HepG2 (cell line): ENCODE results near the gene MUL1. TPM values are rescaled to one million over a fixed set of nuclear protein-coding genes. Genes with fewer than 3 reads are reported as not detected.

Experiments used
- CBX1 ChIP-seq: IDR thresholded peaks from one replicate; pipeline ENCODE4 v1.6.1; 2016; ENCODE audit warnings: antibody characterized with exemption, low read depth
- CCDC6 ChIP-seq: sonication (generic); formaldehyde crosslinking; IDR thresholded peaks from 2 replicates; pipeline ENCODE4 v1.8.1; 2022; ENCODE audit warnings: mild to moderate bottlenecking, missing genetic modification reagents, moderate library complexity
- ELF4 ChIP-seq: sonication (generic); formaldehyde crosslinking; IDR thresholded peaks from 2 replicates; pipeline ENCODE4 v1.5.0; 2020; ENCODE audit warnings: missing genetic modification reagents, mild to moderate bottlenecking, moderate library complexity, borderline replicate concordance
- ETS1 ChIP-seq: sonication (generic); formaldehyde crosslinking; IDR thresholded peaks from 2 replicates; pipeline ENCODE4 v1.4.0; 2020; ENCODE audit warnings: missing genetic modification reagents
- KMT2B ChIP-seq: IDR thresholded peaks from 2 replicates; pipeline ENCODE4 v1.6.1; 2016; ENCODE audit warnings: missing genetic modification reagents, missing compliant biosample characterization
- MAFF ChIP-seq: IDR thresholded peaks from 2 replicates; pipeline ENCODE4 v1.6.1; 2011; ENCODE audit warnings: low read depth, low read length, improper control_type of control experiment
- PRDM10 ChIP-seq: sonication (generic); formaldehyde crosslinking; IDR thresholded peaks from 2 replicates; pipeline ENCODE4 v1.4.0; 2020; ENCODE audit warnings: low read depth, missing genetic modification reagents
- TBL1XR1 ChIP-seq: fragments of 150-350 bp; IDR thresholded peaks from 2 replicates; pipeline ENCODE4 v1.6.1; 2014; ENCODE audit warnings: borderline replicate concordance, low read length; ENCODE audit not compliant: partially characterized antibody
- ZBTB1 ChIP-seq: sonication (generic); formaldehyde crosslinking; IDR thresholded peaks from 2 replicates; pipeline ENCODE4 v1.4.0; 2020; ENCODE audit warnings: missing genetic modification reagents, borderline replicate concordance
- ZFAT ChIP-seq: sonication (generic); formaldehyde crosslinking; conservative IDR thresholded peaks from 2 replicates; pipeline ENCODE4 v1.8.1; 2023; ENCODE audit warnings: missing genetic modification reagents, inconsistent platforms
- ZFY ChIP-seq: sonication (generic); formaldehyde crosslinking; IDR thresholded peaks from 2 replicates; pipeline ENCODE4 v1.4.0; 2020; ENCODE audit warnings: missing genetic modification reagents
- ZNF709 ChIP-seq: sonication (generic); formaldehyde crosslinking; IDR thresholded peaks from 2 replicates; pipeline ENCODE4 v1.5.0; 2020; ENCODE audit warnings: mild to moderate bottlenecking, missing genetic modification reagents
- ZNF772 ChIP-seq: sonication (generic); formaldehyde crosslinking; IDR thresholded peaks from 2 replicates; pipeline ENCODE4 v1.5.0; 2020; ENCODE audit warnings: mild to moderate bottlenecking, missing genetic modification reagents
- ZNF776 ChIP-seq: sonication (generic); formaldehyde crosslinking; IDR thresholded peaks from 2 replicates; pipeline ENCODE4 v1.4.0; 2020; ENCODE audit warnings: mild to moderate bottlenecking, missing genetic modification reagents
- polyA plus RNA-seq, 8 experiments: library from polyadenylated mRNA; depleted of rRNA in 3 of 8; stranded (reverse) in 7 of 8; unstranded in 1 of 8; fragments of >200 nt; fragmentation: Illumina TruSeq in 4 of 8; extraction: Trizol in 4 of 8; gene quantifications; 2 replicates each; pipeline versions ENCODE4 v1.2.1 to v1.2.3, GENCODE V29; 2011 to 2016; ENCODE audit warnings: low read depth in 4 of 8, missing spikeins in 1 of 8, mixed read lengths in 1 of 8; ENCODE audit not compliant: insufficient read depth in 1 of 8
- total RNA-seq, 5 experiments: library from RNA; depleted of rRNA; stranded (reverse); fragments of >200 nt; fragmentation: Illumina TruSeq; extraction: Trizol; gene quantifications; 2 replicates each; pipeline ENCODE4 v1.2.3, GENCODE V29; 2016; ENCODE audit warnings: low read depth in 1 of 5
- TF ChIP-seq, protein P1 (sequence below): sonication (generic); formaldehyde crosslinking; IDR thresholded peaks from 2 replicates; pipeline ENCODE4 v1.4.0; 2020; ENCODE audit warnings: missing genetic modification reagents, borderline replicate concordance
- TF ChIP-seq, protein P2 (sequence below): sonication (generic); formaldehyde crosslinking; IDR thresholded peaks from 2 replicates; pipeline ENCODE4 v1.9.0; 2021; ENCODE audit warnings: missing genetic modification reagents, borderline replicate concordance
- TF ChIP-seq, protein P3 (sequence below): sonication (generic); formaldehyde crosslinking; conservative IDR thresholded peaks from 2 replicates; pipeline ENCODE4 v1.4.0; 2020; ENCODE audit warnings: missing genetic modification reagents

Gene MUL1
- total and polyA plus RNA-seq, 2 of the 13 experiments (the other 11 are each of a cell fraction or from before 2014, with no cell fraction given), result 21.5 to 26.5 TPM

DNA sequence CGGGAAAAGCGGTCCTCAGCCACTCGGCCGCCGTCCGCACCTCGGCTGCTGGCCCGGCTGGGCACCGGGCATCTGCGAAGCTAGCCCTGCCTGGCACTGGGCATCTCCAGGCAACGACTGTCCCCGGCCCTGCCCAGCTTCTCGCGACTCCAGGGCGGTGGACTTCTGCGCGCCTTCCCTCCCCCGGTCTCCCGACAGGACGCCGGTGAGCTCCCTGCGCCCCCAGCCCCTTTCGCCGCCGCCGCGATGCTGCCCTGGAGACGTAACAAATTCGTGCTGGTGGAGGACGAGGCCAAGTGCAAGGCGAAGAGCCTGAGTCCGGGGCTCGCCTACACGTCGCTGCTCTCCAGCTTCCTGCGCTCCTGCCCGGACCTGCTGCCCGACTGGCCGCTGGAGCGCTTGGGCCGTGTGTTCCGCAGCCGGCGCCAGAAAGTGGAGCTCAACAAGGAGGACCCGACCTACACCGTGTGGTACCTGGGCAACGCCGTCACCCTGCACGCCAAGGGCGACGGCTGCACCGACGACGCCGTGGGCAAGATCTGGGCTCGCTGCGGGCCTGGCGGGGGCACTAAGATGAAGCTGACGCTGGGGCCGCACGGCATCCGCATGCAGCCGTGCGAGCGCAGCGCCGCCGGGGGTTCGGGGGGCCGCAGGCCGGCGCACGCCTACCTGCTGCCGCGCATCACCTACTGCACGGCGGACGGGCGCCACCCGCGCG, 44.9 kb upstream of the MUL1 start (continued):
- TF ChIP-seq ZFY (no peak), ZNF776 (CRISPR knock-in tag) (0 out of 2 replicates have a peak, but pooled peaks have one; percentile 53), ELF4 (CRISPR knock-in tag) (no peak), ZNF772 (CRISPR knock-in tag) (no peak), ZFAT (CRISPR knock-in tag) (no peak), ZBTB1 (no peak), CBX1 (no peak), ETS1 (CRISPR knock-in tag) (no peak), PRDM10 (CRISPR knock-in tag) (no peak), CCDC6 (no peak), TBL1XR1 (no peak), MAFF (no peak), ZNF709 (CRISPR knock-in tag) (0 out of 2 replicates have a peak, but pooled peaks have one; percentile 51), KMT2B (CRISPR knock-in tag) (no peak; the same call in 1 of the 2 replicates)
- TF ChIP-seq, protein P1, sequence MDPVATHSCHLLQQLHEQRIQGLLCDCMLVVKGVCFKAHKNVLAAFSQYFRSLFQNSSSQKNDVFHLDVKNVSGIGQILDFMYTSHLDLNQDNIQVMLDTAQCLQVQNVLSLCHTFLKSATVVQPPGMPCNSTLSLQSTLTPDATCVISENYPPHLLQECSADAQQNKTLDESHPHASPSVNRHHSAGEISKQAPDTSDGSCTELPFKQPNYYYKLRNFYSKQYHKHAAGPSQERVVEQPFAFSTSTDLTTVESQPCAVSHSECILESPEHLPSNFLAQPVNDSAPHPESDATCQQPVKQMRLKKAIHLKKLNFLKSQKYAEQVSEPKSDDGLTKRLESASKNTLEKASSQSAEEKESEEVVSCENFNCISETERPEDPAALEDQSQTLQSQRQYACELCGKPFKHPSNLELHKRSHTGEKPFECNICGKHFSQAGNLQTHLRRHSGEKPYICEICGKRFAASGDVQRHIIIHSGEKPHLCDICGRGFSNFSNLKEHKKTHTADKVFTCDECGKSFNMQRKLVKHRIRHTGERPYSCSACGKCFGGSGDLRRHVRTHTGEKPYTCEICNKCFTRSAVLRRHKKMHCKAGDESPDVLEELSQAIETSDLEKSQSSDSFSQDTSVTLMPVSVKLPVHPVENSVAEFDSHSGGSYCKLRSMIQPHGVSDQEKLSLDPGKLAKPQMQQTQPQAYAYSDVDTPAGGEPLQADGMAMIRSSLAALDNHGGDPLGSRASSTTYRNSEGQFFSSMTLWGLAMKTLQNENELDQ (CRISPR knock-in tag), result no peak
- TF ChIP-seq, protein P2, sequence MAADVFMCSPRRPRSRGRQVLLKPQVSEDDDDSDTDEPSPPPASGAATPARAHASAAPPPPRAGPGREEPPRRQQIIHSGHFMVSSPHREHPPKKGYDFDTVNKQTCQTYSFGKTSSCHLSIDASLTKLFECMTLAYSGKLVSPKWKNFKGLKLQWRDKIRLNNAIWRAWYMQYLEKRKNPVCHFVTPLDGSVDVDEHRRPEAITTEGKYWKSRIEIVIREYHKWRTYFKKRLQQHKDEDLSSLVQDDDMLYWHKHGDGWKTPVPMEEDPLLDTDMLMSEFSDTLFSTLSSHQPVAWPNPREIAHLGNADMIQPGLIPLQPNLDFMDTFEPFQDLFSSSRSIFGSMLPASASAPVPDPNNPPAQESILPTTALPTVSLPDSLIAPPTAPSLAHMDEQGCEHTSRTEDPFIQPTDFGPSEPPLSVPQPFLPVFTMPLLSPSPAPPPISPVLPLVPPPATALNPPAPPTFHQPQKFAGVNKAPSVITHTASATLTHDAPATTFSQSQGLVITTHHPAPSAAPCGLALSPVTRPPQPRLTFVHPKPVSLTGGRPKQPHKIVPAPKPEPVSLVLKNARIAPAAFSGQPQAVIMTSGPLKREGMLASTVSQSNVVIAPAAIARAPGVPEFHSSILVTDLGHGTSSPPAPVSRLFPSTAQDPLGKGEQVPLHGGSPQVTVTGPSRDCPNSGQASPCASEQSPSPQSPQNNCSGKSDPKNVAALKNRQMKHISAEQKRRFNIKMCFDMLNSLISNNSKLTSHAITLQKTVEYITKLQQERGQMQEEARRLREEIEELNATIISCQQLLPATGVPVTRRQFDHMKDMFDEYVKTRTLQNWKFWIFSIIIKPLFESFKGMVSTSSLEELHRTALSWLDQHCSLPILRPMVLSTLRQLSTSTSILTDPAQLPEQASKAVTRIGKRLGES (CRISPR knock-in tag), result no peak
- TF ChIP-seq, protein P3, sequence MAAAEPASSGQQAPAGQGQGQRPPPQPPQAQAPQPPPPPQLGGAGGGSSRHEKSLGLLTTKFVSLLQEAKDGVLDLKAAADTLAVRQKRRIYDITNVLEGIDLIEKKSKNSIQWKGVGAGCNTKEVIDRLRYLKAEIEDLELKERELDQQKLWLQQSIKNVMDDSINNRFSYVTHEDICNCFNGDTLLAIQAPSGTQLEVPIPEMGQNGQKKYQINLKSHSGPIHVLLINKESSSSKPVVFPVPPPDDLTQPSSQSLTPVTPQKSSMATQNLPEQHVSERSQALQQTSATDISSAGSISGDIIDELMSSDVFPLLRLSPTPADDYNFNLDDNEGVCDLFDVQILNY (CRISPR knock-in tag), result no peak
